HG03045 (cell line): ENCODE results near the gene SOCS7.
"Not testable (repeated sequence)": the region's sequence is repeated elsewhere in the genome, so short reads cannot be mapped to it uniquely, and the experiment has no call there.

Experiments
- ATAC-seq: cut with Tn5 transposase; IDR thresholded peaks from one replicate; pipeline ENCODE4 v1.9.1; 2021; ENCODE audit warnings: mild to moderate bottlenecking, moderate library complexity; ENCODE audit not compliant: unreplicated experiment

SOCS7 gene

GRCh38 chr17:38435795-38436194, 84.2 kb downstream of the SOCS7 start:
- ATAC-seq: no peak

- no peak for ATAC-seq
Measured at GRCh38 chr17:38436386-38436785, 84.7 kb downstream of the SOCS7 start.

GRCh38 chr17:38437313-38437712, 85.7 kb downstream of the SOCS7 start:
- not testable (repeated sequence) for ATAC-seq

GRCh38 chr17:38439436-38439835, 87.8 kb downstream of the SOCS7 start:
- no peak for ATAC-seq

GRCh38 chr17:38440614-38441397, 89.2 kb downstream of the SOCS7 start:
- ATAC-seq: no peak

GRCh38 chr17:38441429-38442061, 89.9 kb downstream of the SOCS7 start:
- ATAC-seq: no peak

GRCh38 chr17:38442548-38442947, 90.9 kb downstream of the SOCS7 start:
- no peak for ATAC-seq

GRCh38 chr17:38443356-38444031, 91.8 kb downstream of the SOCS7 start:
- peak; percentile 43 for ATAC-seq

- no peak for ATAC-seq
Measured at GRCh38 chr17:38444151-38444550, 92.5 kb downstream of the SOCS7 start.

GRCh38 chr17:38447502-38448085, 96.0 kb downstream of the SOCS7 start:
- ATAC-seq: no peak

- no peak for ATAC-seq
Measured at GRCh38 chr17:38448208-38448771, 96.6 kb downstream of the SOCS7 start.

GRCh38 chr17:38449364-38449763, 97.7 kb downstream of the SOCS7 start:
- no peak for ATAC-seq

GRCh38 chr17:38450557-38451029, 98.9 kb downstream of the SOCS7 start:
- ATAC-seq: no peak

GRCh38 chr17:38451030-38451839, 99.6 kb downstream of the SOCS7 start:
- ATAC-seq: no peak

GRCh38 chr17:38451840-38452529, 100.3 kb downstream of the SOCS7 start:
- ATAC-seq: no peak

GRCh38 chr17:38452719-38453118, 101.1 kb downstream of the SOCS7 start:
- ATAC-seq: no peak

- ATAC-seq: no peak
Measured at GRCh38 chr17:38453951-38454421, 102.3 kb downstream of the SOCS7 start.

- ATAC-seq: no peak
Measured at GRCh38 chr17:38454532-38454931, 102.9 kb downstream of the SOCS7 start.
